LNCAP (cell line): ENCODE results near the gene GATC.

Experiments
- CTCF ChIP-seq: fragments of 450-650 bp; IDR thresholded peaks from 2 replicates; pipeline ENCODE4 v1.5.1; 2017; ENCODE audit warnings: mild to moderate bottlenecking

Gene GATC

GRCh38 chr12:120406553-120406952, 39.7 kb upstream of the GATC start:
- no peak for TF ChIP-seq CTCF

GRCh38 chr12:120408771-120409170, 37.5 kb upstream of the GATC start:
- TF ChIP-seq CTCF: no peak

- no peak for TF ChIP-seq CTCF
Measured at GRCh38 chr12:120412421-120412820, 33.8 kb upstream of the GATC start.

GRCh38 chr12:120413901-120414695, 32.1 kb upstream of the GATC start:
- no peak for TF ChIP-seq CTCF

- no peak for TF ChIP-seq CTCF
Measured at GRCh38 chr12:120416490-120417216, 29.6 kb upstream of the GATC start.

GRCh38 chr12:120417917-120418580, 28.2 kb upstream of the GATC start:
- TF ChIP-seq CTCF: no peak

GRCh38 chr12:120421701-120422100, 24.5 kb upstream of the GATC start:
- no peak for TF ChIP-seq CTCF
